Stomach (tissue), 4 donors: ENCODE measurements around the gene PKD2.

Experiments used
- CTCF ChIP-seq, 7 experiments: fragments of 450-650 bp in 4 of 7; fragments of 200-600 bp in 3 of 7; sonication (generic) in 3 of 7; IDR thresholded peaks; one replicate each; pipeline ENCODE4 v1.5.1; 2016 to 2019; ENCODE audit warnings: antibody characterized with exemption in 7 of 7, control low read depth in 2 of 7, mild to moderate bottlenecking in 1 of 7
- POLR2A ChIP-seq, 4 donors: fragments of 450-650 bp; IDR thresholded peaks; one replicate each; pipeline ENCODE4 v1.6.1; 2016; ENCODE audit warnings: antibody characterized with exemption in 4 of 4, control low read depth in 2 of 4, mild to moderate bottlenecking in 1 of 4, moderate library complexity in 1 of 4
- POLR2AphosphoS5 ChIP-seq, 3 donors: sonication (generic); formaldehyde crosslinking; IDR thresholded peaks; one replicate each; pipeline ENCODE4 v1.6.1; 2016; ENCODE audit warnings: antibody characterized with exemption in 3 of 3

GRCh38 chr4:87995435-87995834 is 12.0 kb upstream of the PKD2 start:
- no peak for TF ChIP-seq CTCF (IDR thresholded peaks at IDR 0.05)
- no peak for TF ChIP-seq POLR2A (IDR thresholded peaks at IDR 0.05)
- no peak for TF ChIP-seq POLR2AphosphoS5 (IDR thresholded peaks at IDR 0.05)
